DMS79 (cell line): ENCODE data around the gene CTDP1.
"Not testable (repeated sequence)": the region's sequence is repeated elsewhere in the genome, so short reads cannot be mapped to it uniquely, and the experiment has no call there.

ENCODE experiments used
- DNase-seq: peaks from one replicate; lab custom pipeline; 2025; lab: John Stamatoyannopoulos, UW

Gene CTDP1

GRCh38 chr18:79681484-79682387, 2.1 kb downstream of the CTDP1 start:
- DNase-seq = no peak

GRCh38 chr18:79682481-79682880, 2.9 kb downstream of the CTDP1 start:
- no peak for DNase-seq

- DNase-seq = no peak
Measured at GRCh38 chr18:79682894-79683625, 3.5 kb downstream of the CTDP1 start.

- DNase-seq = no peak
Measured at GRCh38 chr18:79683626-79684282, 4.2 kb downstream of the CTDP1 start.

GRCh38 chr18:79684283-79684631, 4.7 kb downstream of the CTDP1 start:
- DNase-seq = no peak

- no peak for DNase-seq
Measured at GRCh38 chr18:79684787-79685186, 5.2 kb downstream of the CTDP1 start.

GRCh38 chr18:79685281-79685680, 5.7 kb downstream of the CTDP1 start:
- no peak for DNase-seq

GRCh38 chr18:79685971-79686370, 6.4 kb downstream of the CTDP1 start:
- no peak for DNase-seq

GRCh38 chr18:79687806-79688205, 8.2 kb downstream of the CTDP1 start:
- no peak for DNase-seq

GRCh38 chr18:79690071-79690470, 10.5 kb downstream of the CTDP1 start:
- DNase-seq = no peak

GRCh38 chr18:79690586-79691482, 11.2 kb downstream of the CTDP1 start:
- DNase-seq = no peak

- no peak for DNase-seq
Measured at GRCh38 chr18:79692056-79692455, 12.5 kb downstream of the CTDP1 start.

- DNase-seq = no peak
Measured at GRCh38 chr18:79692886-79693285, 13.3 kb downstream of the CTDP1 start.

- no peak for DNase-seq
Measured at GRCh38 chr18:79693561-79694205, 14.1 kb downstream of the CTDP1 start.

GRCh38 chr18:79694206-79694894, 14.7 kb downstream of the CTDP1 start:
- DNase-seq = not testable (repeated sequence)

- DNase-seq = no peak
Measured at GRCh38 chr18:79694895-79695213, 15.3 kb downstream of the CTDP1 start.

GRCh38 chr18:79695269-79695668, 15.7 kb downstream of the CTDP1 start:
- DNase-seq = no peak

- no peak for DNase-seq
Measured at GRCh38 chr18:79695856-79696850, 16.6 kb downstream of the CTDP1 start.

- DNase-seq = no peak
Measured at GRCh38 chr18:79697178-79697577, 17.6 kb downstream of the CTDP1 start.

GRCh38 chr18:79697976-79698375, 18.4 kb downstream of the CTDP1 start:
- no peak for DNase-seq
